ENCODE measurements around the gene LOX. TPM values are rescaled to one million over a fixed set of nuclear protein-coding genes. Genes with fewer than 3 reads are reported as not detected.
A peak's percentile ranks its signal among the peaks of the same experiment; 100 is the strongest.

Gene LOX
- total and polyA plus RNA-seq, 9 of the 15 experiments (the other 6 are each of a cell fraction or from before 2014, with no cell fraction given), result 0.06 to 0.09 TPM; not detected in 7

DNA sequence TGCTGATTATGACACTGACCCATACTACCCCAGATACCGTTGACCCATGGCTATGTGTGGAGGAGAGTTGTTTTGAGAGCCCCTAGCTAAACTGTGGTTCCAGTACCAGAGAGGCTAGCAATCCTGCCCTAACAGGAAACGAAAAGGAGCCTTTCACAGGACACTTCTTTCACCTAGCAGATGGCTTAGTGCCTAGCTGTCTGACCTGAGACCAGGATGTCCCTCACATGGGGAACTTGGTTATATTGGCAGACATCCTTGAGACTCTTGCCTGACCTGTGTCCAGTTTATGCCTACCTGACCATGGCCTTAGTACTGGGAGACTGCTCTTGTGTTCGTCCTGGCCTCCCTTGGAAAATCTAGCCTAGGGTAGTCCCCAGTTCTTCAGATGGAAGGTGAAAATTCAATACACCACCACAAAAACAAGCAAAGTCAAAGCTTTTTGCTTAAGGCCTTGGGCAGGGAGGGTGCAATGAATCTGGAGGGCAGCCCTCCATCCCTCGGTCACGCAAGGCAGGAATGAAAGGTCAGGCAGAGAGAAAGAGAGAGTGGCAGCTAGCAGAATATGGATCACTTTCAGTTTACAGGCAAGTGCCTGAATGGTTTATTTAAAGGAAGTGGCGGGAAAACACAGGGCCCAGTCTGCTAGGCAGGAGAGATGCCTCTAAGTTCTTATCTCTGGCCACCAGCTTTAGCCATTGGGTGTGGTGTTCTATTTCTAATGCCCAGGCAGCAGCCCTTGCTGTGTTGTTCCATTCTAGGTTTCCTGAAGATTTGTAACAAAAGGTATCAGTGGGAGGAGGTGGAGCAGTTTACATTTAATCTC, 34.9 kb upstream of the LOX start (continued):
- TF ChIP-seq RBM39 (optimal IDR thresholded peaks at IDR 0.05; ENCODE audit: low read depth, low read length), result no peak
- no peak for TF ChIP-seq NR4A1 (CRISPR knock-in tag; IDR thresholded peaks at IDR 0.05)
- 0 out of 2 replicates have a peak, but pooled peaks have one; percentile 38 for TF ChIP-seq NR4A1 (tag; IDR thresholded peaks at IDR 0.05)
- 0 out of 2 replicates have a peak, but pooled peaks have one; percentile 39 for TF ChIP-seq CREM (IDR thresholded peaks at IDR 0.05; ENCODE audit: low read depth)
- TF ChIP-seq, protein P1, sequence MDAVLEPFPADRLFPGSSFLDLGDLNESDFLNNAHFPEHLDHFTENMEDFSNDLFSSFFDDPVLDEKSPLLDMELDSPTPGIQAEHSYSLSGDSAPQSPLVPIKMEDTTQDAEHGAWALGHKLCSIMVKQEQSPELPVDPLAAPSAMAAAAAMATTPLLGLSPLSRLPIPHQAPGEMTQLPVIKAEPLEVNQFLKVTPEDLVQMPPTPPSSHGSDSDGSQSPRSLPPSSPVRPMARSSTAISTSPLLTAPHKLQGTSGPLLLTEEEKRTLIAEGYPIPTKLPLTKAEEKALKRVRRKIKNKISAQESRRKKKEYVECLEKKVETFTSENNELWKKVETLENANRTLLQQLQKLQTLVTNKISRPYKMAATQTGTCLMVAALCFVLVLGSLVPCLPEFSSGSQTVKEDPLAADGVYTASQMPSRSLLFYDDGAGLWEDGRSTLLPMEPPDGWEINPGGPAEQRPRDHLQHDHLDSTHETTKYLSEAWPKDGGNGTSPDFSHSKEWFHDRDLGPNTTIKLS (IDR thresholded peaks at IDR 0.05; ENCODE audit: borderline replicate concordance, low read depth), result peak; percentile 38; the same call in 1 of the 2 replicates
- no peak for TF ChIP-seq MCM7 (IDR thresholded peaks at IDR 0.05)
- TF ChIP-seq, protein P2, sequence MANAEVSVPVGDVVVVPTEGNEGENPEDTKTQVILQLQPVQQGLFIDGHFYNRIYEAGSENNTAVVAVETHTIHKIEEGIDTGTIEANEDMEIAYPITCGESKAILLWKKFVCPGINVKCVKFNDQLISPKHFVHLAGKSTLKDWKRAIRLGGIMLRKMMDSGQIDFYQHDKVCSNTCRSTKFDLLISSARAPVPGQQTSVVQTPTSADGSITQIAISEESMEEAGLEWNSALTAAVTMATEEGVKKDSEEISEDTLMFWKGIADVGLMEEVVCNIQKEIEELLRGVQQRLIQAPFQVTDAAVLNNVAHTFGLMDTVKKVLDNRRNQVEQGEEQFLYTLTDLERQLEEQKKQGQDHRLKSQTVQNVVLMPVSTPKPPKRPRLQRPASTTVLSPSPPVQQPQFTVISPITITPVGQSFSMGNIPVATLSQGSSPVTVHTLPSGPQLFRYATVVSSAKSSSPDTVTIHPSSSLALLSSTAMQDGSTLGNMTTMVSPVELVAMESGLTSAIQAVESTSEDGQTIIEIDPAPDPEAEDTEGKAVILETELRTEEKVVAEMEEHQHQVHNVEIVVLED (CRISPR knock-in tag; IDR thresholded peaks at IDR 0.05), result no peak
- TF ChIP-seq, protein P3, sequence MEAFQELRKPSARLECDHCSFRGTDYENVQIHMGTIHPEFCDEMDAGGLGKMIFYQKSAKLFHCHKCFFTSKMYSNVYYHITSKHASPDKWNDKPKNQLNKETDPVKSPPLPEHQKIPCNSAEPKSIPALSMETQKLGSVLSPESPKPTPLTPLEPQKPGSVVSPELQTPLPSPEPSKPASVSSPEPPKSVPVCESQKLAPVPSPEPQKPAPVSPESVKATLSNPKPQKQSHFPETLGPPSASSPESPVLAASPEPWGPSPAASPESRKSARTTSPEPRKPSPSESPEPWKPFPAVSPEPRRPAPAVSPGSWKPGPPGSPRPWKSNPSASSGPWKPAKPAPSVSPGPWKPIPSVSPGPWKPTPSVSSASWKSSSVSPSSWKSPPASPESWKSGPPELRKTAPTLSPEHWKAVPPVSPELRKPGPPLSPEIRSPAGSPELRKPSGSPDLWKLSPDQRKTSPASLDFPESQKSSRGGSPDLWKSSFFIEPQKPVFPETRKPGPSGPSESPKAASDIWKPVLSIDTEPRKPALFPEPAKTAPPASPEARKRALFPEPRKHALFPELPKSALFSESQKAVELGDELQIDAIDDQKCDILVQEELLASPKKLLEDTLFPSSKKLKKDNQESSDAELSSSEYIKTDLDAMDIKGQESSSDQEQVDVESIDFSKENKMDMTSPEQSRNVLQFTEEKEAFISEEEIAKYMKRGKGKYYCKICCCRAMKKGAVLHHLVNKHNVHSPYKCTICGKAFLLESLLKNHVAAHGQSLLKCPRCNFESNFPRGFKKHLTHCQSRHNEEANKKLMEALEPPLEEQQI (IDR thresholded peaks at IDR 0.05), result peak; percentile 74
- TF ChIP-seq, protein P4, sequence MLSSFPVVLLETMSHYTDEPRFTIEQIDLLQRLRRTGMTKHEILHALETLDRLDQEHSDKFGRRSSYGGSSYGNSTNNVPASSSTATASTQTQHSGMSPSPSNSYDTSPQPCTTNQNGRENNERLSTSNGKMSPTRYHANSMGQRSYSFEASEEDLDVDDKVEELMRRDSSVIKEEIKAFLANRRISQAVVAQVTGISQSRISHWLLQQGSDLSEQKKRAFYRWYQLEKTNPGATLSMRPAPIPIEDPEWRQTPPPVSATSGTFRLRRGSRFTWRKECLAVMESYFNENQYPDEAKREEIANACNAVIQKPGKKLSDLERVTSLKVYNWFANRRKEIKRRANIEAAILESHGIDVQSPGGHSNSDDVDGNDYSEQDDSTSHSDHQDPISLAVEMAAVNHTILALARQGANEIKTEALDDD (IDR thresholded peaks at IDR 0.05), result peak; percentile 28; the same call in 1 of the 2 replicates
- peak; percentile 57 for TF ChIP-seq CXXC5 (CRISPR knock-in tag; IDR thresholded peaks at IDR 0.05)
- no peak; the same call in 1 of the 2 replicates for TF ChIP-seq JUND (IDR thresholded peaks at IDR 0.05; ENCODE audit: borderline replicate concordance, low read depth, low read length)
- peak; percentile 24; the same call in 1 of the 3 replicates for TF ChIP-seq JUND (tag; IDR thresholded peaks at IDR 0.05; ENCODE audit: borderline replicate concordance, low read depth, low read length)
- no peak for TF ChIP-seq ZNF586 (CRISPR knock-in tag; conservative IDR thresholded peaks at IDR 0.05)
- no peak for TF ChIP-seq BRCA1 (IDR thresholded peaks at IDR 0.05)
- TF ChIP-seq BRCA1 (CRISPR knock-in tag; IDR thresholded peaks at IDR 0.05), result no peak
- TF ChIP-seq MYBL2 (IDR thresholded peaks at IDR 0.05; ENCODE audit: low read depth), result peak; percentile 94
- no peak for TF ChIP-seq MYBL2 (CRISPR knock-in tag; IDR thresholded peaks at IDR 0.05; ENCODE audit: borderline replicate concordance)
- peak; percentile 94 for TF ChIP-seq CBFA2T3 (IDR thresholded peaks at IDR 0.05)
- TF ChIP-seq TAL1 (IDR thresholded peaks at IDR 0.05), result peak; percentile 93

All from K562 (cell line).